BE2C (cell line): Measurements from ENCODE around the gene HDAC4.

Experiments
- DNase-seq: peaks from one replicate; pipeline ENCODE4 v3.0.0-alpha.2; 2020
- H3K27me3 ChIP-seq: fragments of 250-450 bp; sonication (Bioruptor Pico); 2 replicates; pipeline ENCODE4 v1.5.1; 2020; ENCODE audit warnings: mild to moderate bottlenecking
- H3K36me3 ChIP-seq: fragments of 250-450 bp; sonication (Bioruptor Pico); 2 replicates; pipeline ENCODE4 v1.5.1; 2020; ENCODE audit warnings: mild to moderate bottlenecking
- H3K4me1 ChIP-seq: fragments of 250-450 bp; sonication (Bioruptor Pico); 2 replicates; pipeline ENCODE4 v1.5.1; 2020
- H3K4me3 ChIP-seq: 2 replicates; pipeline ENCODE4 v1.5.1; 2011; ENCODE audit warnings: low read depth, low read length
- H3K9me3 ChIP-seq: fragments of 250-450 bp; sonication (Bioruptor Pico); 2 replicates; pipeline ENCODE4 v1.5.1; 2020
- CTCF ChIP-seq: IDR thresholded peaks from 2 replicates; pipeline ENCODE4 v1.5.1; 2012; ENCODE audit warnings: mild to moderate bottlenecking, low read depth, low read length

Gene HDAC4

GRCh38 chr2:239109041-239109927, 291.5 kb downstream of the HDAC4 start:
- no peak for DNase-seq
- H3K9me3 ChIP-seq = no peaks in the 10 kb centered on the region
- peaks cover 23% of the 10 kb centered on the region for H3K36me3 ChIP-seq

GRCh38 chr2:239108459-239108858, 292.4 kb downstream of the HDAC4 start:
- Histone ChIP-seq H3K4me3 (no peak overlapping the region), H3K36me3 (peaks cover 23% of the 10 kb centered on the region)

More at GRCh38 chr2:239109041-239109927, 291.5 kb downstream of the HDAC4 start:
- no peak for TF ChIP-seq CTCF
- no peak overlapping the region for H3K4me3 ChIP-seq
- H3K4me1 ChIP-seq = peaks cover 19% of the 10 kb centered on the region
- no peaks in the 10 kb centered on the region for H3K27me3 ChIP-seq

GRCh38 chr2:239107936-239108335, 292.9 kb downstream of the HDAC4 start:
- peaks cover 23% of the 10 kb centered on the region for H3K36me3 ChIP-seq
- TF ChIP-seq CTCF = no peak
- no peak overlapping the region for H3K4me3 ChIP-seq
- peaks cover 6% of the 10 kb centered on the region for H3K4me1 ChIP-seq
- no peaks in the 10 kb centered on the region for H3K9me3 ChIP-seq
- DNase-seq = no peak
- H3K27me3 ChIP-seq = no peaks in the 10 kb centered on the region

More at GRCh38 chr2:239108459-239108858, 292.4 kb downstream of the HDAC4 start:
- DNase-seq = no peak
- H3K4me1 ChIP-seq = peaks cover 11% of the 10 kb centered on the region
- H3K9me3 ChIP-seq = no peaks in the 10 kb centered on the region
- no peaks in the 10 kb centered on the region for H3K27me3 ChIP-seq
- no peak for TF ChIP-seq CTCF

GRCh38 chr2:239106966-239107365, 293.9 kb downstream of the HDAC4 start:
- Histone ChIP-seq H3K36me3 (peaks cover 26% of the 10 kb centered on the region), H3K4me1 (0 out of 2 replicates have a peak, but pooled peaks cover 2% of the 10 kb centered on the region)

GRCh38 chr2:239106314-239106908, 294.4 kb downstream of the HDAC4 start:
- Histone ChIP-seq H3K9me3 (no peaks in the 10 kb centered on the region), H3K36me3 (peaks cover 28% of the 10 kb centered on the region), H3K4me3 (no peak overlapping the region), H3K27me3 (no peaks in the 10 kb centered on the region), H3K4me1 (no peaks in the 10 kb centered on the region)
- DNase-seq = peak; percentile 72
- peak; percentile 78 for TF ChIP-seq CTCF

More at GRCh38 chr2:239106966-239107365, 293.9 kb downstream of the HDAC4 start:
- H3K9me3 ChIP-seq = no peaks in the 10 kb centered on the region
- no peak for TF ChIP-seq CTCF
- DNase-seq = no peak
- no peaks in the 10 kb centered on the region for H3K27me3 ChIP-seq
- no peak overlapping the region for H3K4me3 ChIP-seq

- no peaks in the 10 kb centered on the region for H3K9me3 ChIP-seq
- no peaks in the 10 kb centered on the region for H3K27me3 ChIP-seq
- no peaks in the 10 kb centered on the region for H3K4me1 ChIP-seq
- peaks cover 30% of the 10 kb centered on the region for H3K36me3 ChIP-seq
- no peak overlapping the region for H3K4me3 ChIP-seq
- DNase-seq = no peak
- TF ChIP-seq CTCF = no peak
These were observed 295.6 kb downstream of the HDAC4 start for GRCh38 chr2:239105234-239105633.
